ENCODE data around the gene SOX6. TPM values are rescaled to one million over a fixed set of nuclear protein-coding genes. Genes with fewer than 3 reads are reported as not detected.
"Not testable (repeated sequence)": the region's sequence is repeated elsewhere in the genome, so short reads cannot be mapped to it uniquely, and the experiment has no call there.

The SOX6 gene
- total and polyA plus RNA-seq, 2 donors (not counting 3 experiments of a cell fraction or from before 2014, with no cell fraction given) = 0.14 to 3.7 TPM

GRCh38 chr11:15923183-15923582 is 433.2 kb downstream of the SOX6 start:
- no peak overlapping the region for H3K4me3 ChIP-seq (replicated peaks in 1 of 3; ENCODE audit: insufficient read depth in 1 of 3, low read depth in 1 of 3, low read length in 3 of 3)
- H4K20me1 ChIP-seq (replicated peaks; ENCODE audit: control insufficient read depth, extremely low read depth, insufficient read depth, low read length) = no peaks in the 10 kb centered on the region
- ChIA-PET POLR2A (no interaction called here), CTCF (interaction anchor here (1.2 kb wide), 1 partner anchor 8 kb away, joined by 3 read pairs; no protein-coding TSS in a partner anchor)
- no TSS peak for BruUV-seq (replicated peaks)
- DNase-seq (ENCODE audit: low read depth, low spot score) (no peak), FAIRE-seq (no peak)
- no peaks in the 10 kb centered on the region for H3K4me1 ChIP-seq (ENCODE audit: control insufficient read depth, extremely low read depth, insufficient read depth, low read length)
- H3K27me3 ChIP-seq (ENCODE audit: control insufficient read depth in 2 of 2, insufficient read depth in 2 of 2, low read length in 2 of 2) = no peaks in the 10 kb centered on the region
- no peaks in the 10 kb centered on the region for H3K9me3 ChIP-seq (replicated peaks; ENCODE audit: control insufficient read depth, insufficient read depth, low read length)
- no peaks in the 10 kb centered on the region for H3K9me1 ChIP-seq (replicated peaks; ENCODE audit: control insufficient read depth, extremely low read depth, insufficient read depth, low read length)
- H3K4me2 ChIP-seq (ENCODE audit: insufficient read depth, low read length) = no peak overlapping the region
- H2AFZ ChIP-seq (ENCODE audit: low read depth, low read length) = no peak overlapping the region
- no peak overlapping the region for H3K27ac ChIP-seq (ENCODE audit: insufficient read depth, low read depth, low read length)
- intact Hi-C loops (cut with micrococcal nuclease) (no loop called here), dilution Hi-C loops (cut with MboI; ENCODE audit: extremely low pct_ligation_motif_present, low sequenced_read_pairs) (no loop called here)
- no peak for TF ChIP-seq GATA2 (IDR thresholded peaks at IDR 0.05; ENCODE audit: insufficient read depth, insufficient read length, low read depth, low read length)
- TF ChIP-seq MYC (IDR thresholded peaks at IDR 0.05; ENCODE audit: low read depth, low read length) = no peak
- H3K36me3 ChIP-seq (ENCODE audit: control insufficient read depth in 2 of 2, extremely low read depth in 1 of 2, insufficient read depth in 2 of 2, low read length in 2 of 2) = no peaks in the 10 kb centered on the region
- H3K79me2 ChIP-seq (ENCODE audit: control insufficient read depth, insufficient read depth, low read length) = no peaks in the 10 kb centered on the region
- no peak overlapping the region for H3K9ac ChIP-seq (replicated peaks; ENCODE audit: extremely low read depth, insufficient read depth, low read length)

GRCh38 chr11:15922745-15923144 is 433.6 kb downstream of the SOX6 start:
- H3K4me2 ChIP-seq (ENCODE audit: insufficient read depth, low read length); BruUV-seq (replicated peaks); H3K9ac ChIP-seq (replicated peaks; ENCODE audit: extremely low read depth, insufficient read depth, low read length); H3K9me3 ChIP-seq (replicated peaks; ENCODE audit: control insufficient read depth, insufficient read depth, low read length); POLR2A ChIA-PET; H3K4me1 ChIP-seq (ENCODE audit: control insufficient read depth, extremely low read depth, insufficient read depth, low read length); FAIRE-seq; dilution Hi-C loops (cut with MboI; ENCODE audit: extremely low pct_ligation_motif_present, low sequenced_read_pairs); H3K27me3 ChIP-seq (ENCODE audit: control insufficient read depth in 2 of 2, insufficient read depth in 2 of 2, low read length in 2 of 2); H4K20me1 ChIP-seq (replicated peaks; ENCODE audit: control insufficient read depth, extremely low read depth, insufficient read depth, low read length); DNase-seq (ENCODE audit: low read depth, low spot score); H2AFZ ChIP-seq (ENCODE audit: low read depth, low read length); H3K79me2 ChIP-seq (ENCODE audit: control insufficient read depth, insufficient read depth, low read length); H3K27ac ChIP-seq (ENCODE audit: insufficient read depth, low read depth, low read length); H3K36me3 ChIP-seq (ENCODE audit: control insufficient read depth in 2 of 2, extremely low read depth in 1 of 2, insufficient read depth in 2 of 2, low read length in 2 of 2); H3K4me3 ChIP-seq (replicated peaks in 1 of 3; ENCODE audit: insufficient read depth in 1 of 3, low read depth in 1 of 3, low read length in 3 of 3); H3K9me1 ChIP-seq (replicated peaks; ENCODE audit: control insufficient read depth, extremely low read depth, insufficient read depth, low read length); intact Hi-C loops (cut with micrococcal nuclease): not testable (repeated sequence)
- CTCF ChIA-PET = interaction anchor here (1.2 kb wide), 1 partner anchor 9 kb away, joined by 3 read pairs; no protein-coding TSS in a partner anchor
